GM18909 (cell line): ENCODE measurements around the gene ZNF804A.

Experiments
- ATAC-seq: cut with Tn5 transposase; IDR thresholded peaks from one replicate; pipeline ENCODE4 v1.9.1; 2021; ENCODE audit warnings: mild to moderate bottlenecking; ENCODE audit not compliant: unreplicated experiment, poor library complexity

ZNF804A gene

GRCh38 chr2:184920451-184920965, 322.2 kb downstream of the ZNF804A start:
- no peak for ATAC-seq

GRCh38 chr2:184921676-184922075, 323.3 kb downstream of the ZNF804A start:
- ATAC-seq, result no peak

- ATAC-seq, result no peak
These were observed 325.4 kb downstream of the ZNF804A start for GRCh38 chr2:184923751-184924150.

GRCh38 chr2:184927040-184927439, 328.7 kb downstream of the ZNF804A start:
- no peak for ATAC-seq

- no peak for ATAC-seq
These were observed 338.4 kb downstream of the ZNF804A start for GRCh38 chr2:184936761-184937160.

- no peak for ATAC-seq
These were observed 340.1 kb downstream of the ZNF804A start for GRCh38 chr2:184938221-184938985.

GRCh38 chr2:184945326-184945725, 347.0 kb downstream of the ZNF804A start:
- ATAC-seq, result no peak

- no peak for ATAC-seq
These were observed 347.5 kb downstream of the ZNF804A start for GRCh38 chr2:184945824-184946223.

- ATAC-seq, result no peak
These were observed 358.5 kb downstream of the ZNF804A start for GRCh38 chr2:184956856-184957255.

GRCh38 chr2:184971546-184972068, 373.3 kb downstream of the ZNF804A start:
- ATAC-seq, result no peak
